Osteocyte (in vitro differentiated cells): ENCODE data around the gene BEX1. TPM values are rescaled to one million over a fixed set of nuclear protein-coding genes. Genes with fewer than 3 reads are reported as not detected.

Experiments used
- DNase-seq: peaks from one replicate; pipeline ENCODE4 v3.0.0; 2021; ENCODE audit warnings: mixed read lengths; ENCODE audit not compliant: unreplicated experiment; ENCODE audit errors: extremely low spot score
- H3K27ac Mint-ChIP-seq: one replicate; pipeline ENCODE4 v1.8.0; 2021; ENCODE audit warnings: mild to moderate bottlenecking, mixed read lengths; ENCODE audit not compliant: unreplicated experiment
- H3K27me3 Mint-ChIP-seq: one replicate; pipeline ENCODE4 v1.8.0; 2021; ENCODE audit warnings: mixed read lengths; ENCODE audit not compliant: unreplicated experiment
- H3K36me3 Mint-ChIP-seq: one replicate; pipeline ENCODE4 v1.8.0; 2021; ENCODE audit warnings: mixed read lengths; ENCODE audit not compliant: unreplicated experiment
- H3K4me1 Mint-ChIP-seq: one replicate; pipeline ENCODE4 v1.8.0; 2021; ENCODE audit warnings: mixed read lengths; ENCODE audit not compliant: unreplicated experiment
- H3K4me3 Mint-ChIP-seq: one replicate; pipeline ENCODE4 v1.8.0; 2021; ENCODE audit warnings: mild to moderate bottlenecking, moderate library complexity, mixed read lengths; ENCODE audit not compliant: unreplicated experiment
- H3K9me3 Mint-ChIP-seq: one replicate; pipeline ENCODE4 v1.8.0; 2021; ENCODE audit warnings: mixed read lengths; ENCODE audit not compliant: unreplicated experiment
- CTCF ChIP-seq: fragments of 200-600 bp; sonication (generic); IDR thresholded peaks from 2 replicates; pipeline ENCODE4 v1.5.0; 2021; ENCODE audit warnings: antibody characterized with exemption, mild to moderate bottlenecking, moderate library complexity
- total RNA-seq: library from RNA; stranded (reverse); gene quantifications from 2 replicates; pipeline ENCODE4 v1.2.1, GENCODE V29; 2021

Gene BEX1
- total RNA-seq, 1 donor from 2014 or later = 10.7 TPM

- Mint-ChIP-seq H3K9me3 (peaks cover 3% of the 10 kb centered on the region), H3K27ac (no peak overlapping the region), H3K4me1 (no peaks in the 10 kb centered on the region), H3K4me3 (no peak overlapping the region), H3K36me3 (no peaks in the 10 kb centered on the region), H3K27me3 (no peaks in the 10 kb centered on the region)
- DNase-seq = no peak
- no peak for TF ChIP-seq CTCF
Measured at GRCh38 chrX:103100484-103100883, 36.5 kb upstream of the BEX1 start.

- Mint-ChIP-seq H3K36me3 (no peaks in the 10 kb centered on the region), H3K27me3 (no peaks in the 10 kb centered on the region), H3K9me3 (peaks cover 3% of the 10 kb centered on the region), H3K4me1 (no peaks in the 10 kb centered on the region), H3K27ac (no peak overlapping the region), H3K4me3 (no peak overlapping the region)
- DNase-seq = no peak
- TF ChIP-seq CTCF = no peak
Measured at GRCh38 chrX:103099691-103100090, 35.7 kb upstream of the BEX1 start.

- H3K27ac Mint-ChIP-seq = no peak overlapping the region
- DNase-seq = peak; percentile 23
- H3K36me3 Mint-ChIP-seq = no peaks in the 10 kb centered on the region
- TF ChIP-seq CTCF = no peak
- no peaks in the 10 kb centered on the region for H3K27me3 Mint-ChIP-seq
- H3K4me1 Mint-ChIP-seq = no peaks in the 10 kb centered on the region
- no peak overlapping the region for H3K4me3 Mint-ChIP-seq
- peaks cover 3% of the 10 kb centered on the region for H3K9me3 Mint-ChIP-seq
Measured at GRCh38 chrX:103098488-103098887, 34.5 kb upstream of the BEX1 start.

- Mint-ChIP-seq H3K27me3 (no peaks in the 10 kb centered on the region), H3K9me3 (no peaks in the 10 kb centered on the region), H3K36me3 (no peaks in the 10 kb centered on the region), H3K27ac (no peak within 1 kb of the TSS), H3K4me3 (no peak within 1 kb of the TSS), H3K4me1 (no peaks in the 10 kb centered on the region)
- DNase-seq = no peak
- TF ChIP-seq CTCF = no peak
Measured at GRCh38 chrX:103092942-103093341, 29.0 kb upstream of the BEX1 start, which contains the start of gene NXF3. TSS of gene NXF3 (minus strand) at chrX:103093143. CDS start at chrX:103093023, 120 bp downstream.

- Mint-ChIP-seq H3K36me3 (no peaks in the 10 kb centered on the region), H3K27ac (no peak overlapping the region), H3K4me3 (no peak overlapping the region), H3K4me1 (no peaks in the 10 kb centered on the region), H3K27me3 (no peaks in the 10 kb centered on the region), H3K9me3 (no peaks in the 10 kb centered on the region)
- TF ChIP-seq CTCF = no peak
- no peak for DNase-seq
Measured at GRCh38 chrX:103081051-103081450, 17.1 kb upstream of the BEX1 start.
